GM23248 (cell line): Measurements from ENCODE around the gene PRRX1.

Experiments used
- EZH2 ChIP-seq: fragments of 200-600 bp; sonication (generic); IDR thresholded peaks from 2 replicates; pipeline ENCODE4 v1.6.1; 2018; ENCODE audit warnings: antibody characterized with exemption, mild to moderate bottlenecking; ENCODE audit not compliant: insufficient read depth, poor library complexity, severe bottlenecking
- EZH2phosphoT487 ChIP-seq: fragments of 200-600 bp; sonication (generic); IDR thresholded peaks from 2 replicates; pipeline ENCODE4 v1.6.1; 2018; ENCODE audit warnings: antibody characterized with exemption, moderate library complexity, mild to moderate bottlenecking, low read depth; ENCODE audit not compliant: insufficient read depth

DNA sequence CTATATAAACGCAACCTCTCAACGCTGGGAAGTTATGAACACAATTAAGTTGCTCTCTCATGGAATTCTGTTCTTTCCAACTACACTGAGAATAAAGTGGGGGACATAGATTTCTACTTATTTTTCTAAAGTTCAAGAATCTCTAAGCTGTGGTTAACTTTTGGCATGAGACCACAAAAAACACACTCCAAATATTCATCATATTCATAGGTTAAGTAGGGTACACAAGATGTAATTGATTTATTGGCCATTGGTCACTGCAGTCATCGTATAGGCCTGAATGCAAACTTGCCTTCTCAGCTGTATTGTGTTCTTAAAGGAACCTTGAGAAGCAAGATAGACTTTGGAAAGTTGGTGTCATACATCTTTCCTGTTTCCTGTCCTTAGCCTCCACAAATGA is 40.3 kb downstream of the PRRX1 start:
- TF ChIP-seq EZH2 (no peak), EZH2phosphoT487 (no peak)
